HG03095 (cell line): Measurements from ENCODE around the gene NLRC3.
"Not testable (repeated sequence)": the region's sequence is repeated elsewhere in the genome, so short reads cannot be mapped to it uniquely, and the experiment has no call there.

Experiments
- ATAC-seq: cut with Tn5 transposase; IDR thresholded peaks from one replicate; pipeline ENCODE4 v1.9.1; 2021; ENCODE audit warnings: moderate library complexity; ENCODE audit not compliant: unreplicated experiment

Gene NLRC3

GRCh38 chr16:3519581-3519980, 57.6 kb downstream of the NLRC3 start:
- no peak for ATAC-seq

GRCh38 chr16:3518986-3519348, 58.2 kb downstream of the NLRC3 start:
- ATAC-seq, result no peak

GRCh38 chr16:3518292-3518985, 58.8 kb downstream of the NLRC3 start:
- no peak for ATAC-seq

GRCh38 chr16:3515897-3516296, 61.3 kb downstream of the NLRC3 start:
- ATAC-seq, result no peak

GRCh38 chr16:3514621-3515020, 62.6 kb downstream of the NLRC3 start:
- no peak for ATAC-seq

GRCh38 chr16:3513892-3514583, 63.2 kb downstream of the NLRC3 start:
- ATAC-seq, result no peak

- no peak for ATAC-seq
Measured at GRCh38 chr16:3511286-3512180, 65.7 kb downstream of the NLRC3 start.

GRCh38 chr16:3510416-3510815, 66.8 kb downstream of the NLRC3 start:
- ATAC-seq, result no peak

GRCh38 chr16:3509470-3509928, 67.7 kb downstream of the NLRC3 start:
- no peak for ATAC-seq

GRCh38 chr16:3508736-3509135, 68.5 kb downstream of the NLRC3 start:
- no peak for ATAC-seq

- no peak for ATAC-seq
Measured at GRCh38 chr16:3503523-3503922, 73.7 kb downstream of the NLRC3 start.

- no peak for ATAC-seq
Measured at GRCh38 chr16:3501783-3502400, 75.3 kb downstream of the NLRC3 start.

GRCh38 chr16:3501412-3501761, 75.8 kb downstream of the NLRC3 start:
- ATAC-seq, result not testable (repeated sequence)

- no peak for ATAC-seq
Measured at GRCh38 chr16:3498988-3499387, 78.2 kb downstream of the NLRC3 start.

GRCh38 chr16:3497771-3498170, 79.4 kb downstream of the NLRC3 start:
- ATAC-seq, result no peak

GRCh38 chr16:3496386-3496785, 80.8 kb downstream of the NLRC3 start:
- no peak for ATAC-seq

- no peak for ATAC-seq
Measured at GRCh38 chr16:3495176-3495575, 82.0 kb downstream of the NLRC3 start, which contains the start of gene C16orf90. TSS of gene C16orf90 (minus strand) at chr16:3495489. CDS start at chr16:3495421, 68 bp downstream.

- ATAC-seq, result no peak
Measured at GRCh38 chr16:3494386-3494973, 82.7 kb downstream of the NLRC3 start.

- no peak for ATAC-seq
Measured at GRCh38 chr16:3492356-3492755, 84.8 kb downstream of the NLRC3 start.

- no peak for ATAC-seq
Measured at GRCh38 chr16:3490911-3491629, 86.1 kb downstream of the NLRC3 start.
